ENCODE data around the gene PTPRN2.

- no peak for TF ChIP-seq POLR2AphosphoS5 (IDR thresholded peaks at IDR 0.05; ENCODE audit: low read depth, low read length)
- TF ChIP-seq CTCF (IDR thresholded peaks at IDR 0.05): no peak
- TF ChIP-seq, protein P1, sequence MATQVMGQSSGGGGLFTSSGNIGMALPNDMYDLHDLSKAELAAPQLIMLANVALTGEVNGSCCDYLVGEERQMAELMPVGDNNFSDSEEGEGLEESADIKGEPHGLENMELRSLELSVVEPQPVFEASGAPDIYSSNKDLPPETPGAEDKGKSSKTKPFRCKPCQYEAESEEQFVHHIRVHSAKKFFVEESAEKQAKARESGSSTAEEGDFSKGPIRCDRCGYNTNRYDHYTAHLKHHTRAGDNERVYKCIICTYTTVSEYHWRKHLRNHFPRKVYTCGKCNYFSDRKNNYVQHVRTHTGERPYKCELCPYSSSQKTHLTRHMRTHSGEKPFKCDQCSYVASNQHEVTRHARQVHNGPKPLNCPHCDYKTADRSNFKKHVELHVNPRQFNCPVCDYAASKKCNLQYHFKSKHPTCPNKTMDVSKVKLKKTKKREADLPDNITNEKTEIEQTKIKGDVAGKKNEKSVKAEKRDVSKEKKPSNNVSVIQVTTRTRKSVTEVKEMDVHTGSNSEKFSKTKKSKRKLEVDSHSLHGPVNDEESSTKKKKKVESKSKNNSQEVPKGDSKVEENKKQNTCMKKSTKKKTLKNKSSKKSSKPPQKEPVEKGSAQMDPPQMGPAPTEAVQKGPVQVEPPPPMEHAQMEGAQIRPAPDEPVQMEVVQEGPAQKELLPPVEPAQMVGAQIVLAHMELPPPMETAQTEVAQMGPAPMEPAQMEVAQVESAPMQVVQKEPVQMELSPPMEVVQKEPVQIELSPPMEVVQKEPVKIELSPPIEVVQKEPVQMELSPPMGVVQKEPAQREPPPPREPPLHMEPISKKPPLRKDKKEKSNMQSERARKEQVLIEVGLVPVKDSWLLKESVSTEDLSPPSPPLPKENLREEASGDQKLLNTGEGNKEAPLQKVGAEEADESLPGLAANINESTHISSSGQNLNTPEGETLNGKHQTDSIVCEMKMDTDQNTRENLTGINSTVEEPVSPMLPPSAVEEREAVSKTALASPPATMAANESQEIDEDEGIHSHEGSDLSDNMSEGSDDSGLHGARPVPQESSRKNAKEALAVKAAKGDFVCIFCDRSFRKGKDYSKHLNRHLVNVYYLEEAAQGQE (IDR thresholded peaks at IDR 0.05; ENCODE audit: insufficient read depth in 1 of 2, low read depth in 2 of 2, low read length in 1 of 2): no peak
- TF ChIP-seq TCF7L2 (IDR thresholded peaks at IDR 0.05; ENCODE audit: low read depth, low read length): no peak
- no peak for TF ChIP-seq SIN3A (IDR thresholded peaks at IDR 0.05; ENCODE audit: borderline replicate concordance, insufficient read depth, low read depth, low read length)
These were observed 74.8 kb downstream of the PTPRN2 start for GRCh38 chr7:158512869-158513268.
